ENCODE measurements around the gene RCAN2. TPM values are rescaled to one million over a fixed set of nuclear protein-coding genes. Genes with fewer than 3 reads are reported as not detected.

Gene RCAN2
- total and polyA plus RNA-seq, 9 donors, result 12.0 to 75.3 (median 16.7) TPM

DNA sequence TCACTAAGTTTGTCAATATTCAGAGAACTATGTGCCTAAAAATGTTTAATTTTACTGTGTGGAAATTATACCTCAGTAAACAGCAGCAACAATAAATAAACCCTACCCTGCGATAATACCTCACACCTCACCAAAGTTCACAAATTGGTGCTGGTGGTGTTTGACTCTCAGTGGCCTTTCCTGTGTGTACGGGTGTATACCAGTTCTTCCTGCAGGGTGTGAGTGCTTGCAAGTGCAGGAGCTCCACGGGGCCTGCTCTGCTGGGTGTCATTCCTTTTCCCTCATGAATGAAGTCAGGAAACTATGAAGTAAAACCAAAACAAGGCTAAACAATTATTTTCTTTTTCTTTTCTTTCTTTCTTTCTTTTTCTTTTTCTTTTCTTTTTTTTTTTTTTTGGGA, 316.3 kb downstream of the RCAN2 start:
- Histone ChIP-seq H3K4me3 (no peak overlapping the region), H3K27me3 (no peaks in the 10 kb centered on the region), H3K27ac (no peak overlapping the region), H3K36me3 (no peaks in the 10 kb centered on the region), H3K4me1 (ENCODE audit: insufficient read depth) (no peaks in the 10 kb centered on the region), H3K9me3 (no peaks in the 10 kb centered on the region)
- no peak for DNase-seq
- WGBS, 3 donors, result 74 to 80% (median 77%) methylated on average over 3 of the region's 3 CpGs
- intact Hi-C loops (cut with DNase I), result no loop called here
- TF ChIP-seq EP300 (IDR thresholded peaks at IDR 0.05), result no peak
- TF ChIP-seq, protein P1, sequence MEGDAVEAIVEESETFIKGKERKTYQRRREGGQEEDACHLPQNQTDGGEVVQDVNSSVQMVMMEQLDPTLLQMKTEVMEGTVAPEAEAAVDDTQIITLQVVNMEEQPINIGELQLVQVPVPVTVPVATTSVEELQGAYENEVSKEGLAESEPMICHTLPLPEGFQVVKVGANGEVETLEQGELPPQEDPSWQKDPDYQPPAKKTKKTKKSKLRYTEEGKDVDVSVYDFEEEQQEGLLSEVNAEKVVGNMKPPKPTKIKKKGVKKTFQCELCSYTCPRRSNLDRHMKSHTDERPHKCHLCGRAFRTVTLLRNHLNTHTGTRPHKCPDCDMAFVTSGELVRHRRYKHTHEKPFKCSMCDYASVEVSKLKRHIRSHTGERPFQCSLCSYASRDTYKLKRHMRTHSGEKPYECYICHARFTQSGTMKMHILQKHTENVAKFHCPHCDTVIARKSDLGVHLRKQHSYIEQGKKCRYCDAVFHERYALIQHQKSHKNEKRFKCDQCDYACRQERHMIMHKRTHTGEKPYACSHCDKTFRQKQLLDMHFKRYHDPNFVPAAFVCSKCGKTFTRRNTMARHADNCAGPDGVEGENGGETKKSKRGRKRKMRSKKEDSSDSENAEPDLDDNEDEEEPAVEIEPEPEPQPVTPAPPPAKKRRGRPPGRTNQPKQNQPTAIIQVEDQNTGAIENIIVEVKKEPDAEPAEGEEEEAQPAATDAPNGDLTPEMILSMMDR (IDR thresholded peaks at IDR 0.05), result no peak
- no peak for TF ChIP-seq POLR2A (IDR thresholded peaks at IDR 0.05)

DNA sequence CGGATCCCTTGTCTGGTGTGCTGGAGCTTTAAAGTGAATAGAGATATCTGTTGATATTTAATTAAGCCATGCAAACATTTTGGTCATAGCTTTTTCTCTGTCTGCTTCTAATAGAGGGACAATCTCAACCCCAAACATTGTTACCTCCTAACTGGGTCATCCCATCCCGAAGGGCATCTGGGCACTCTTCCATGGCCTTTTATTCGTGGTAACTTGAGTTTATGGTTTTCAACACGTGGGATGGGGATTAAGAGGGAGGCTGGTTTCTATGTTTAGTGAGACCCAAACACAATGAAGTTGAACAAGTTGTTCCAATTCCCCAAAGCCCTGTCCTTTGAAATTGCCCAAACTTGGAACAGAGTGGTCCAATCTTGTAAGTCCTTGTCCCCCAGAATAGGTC, 319.1 kb downstream of the RCAN2 start:
- Histone ChIP-seq H3K27me3 (no peaks in the 10 kb centered on the region), H3K27ac (no peak overlapping the region), H3K4me3 (no peak overlapping the region), H3K36me3 (no peaks in the 10 kb centered on the region), H3K4me1 (ENCODE audit: insufficient read depth) (no peaks in the 10 kb centered on the region), H3K9me3 (no peaks in the 10 kb centered on the region)
- no peak for TF ChIP-seq EP300 (IDR thresholded peaks at IDR 0.05)
- TF ChIP-seq, protein P1 (IDR thresholded peaks at IDR 0.05), result no peak
- no peak for TF ChIP-seq POLR2A (IDR thresholded peaks at IDR 0.05)
- intact Hi-C loops (cut with DNase I), result no loop called here
- WGBS, 3 donors, result 58 to 63% (median 61%) methylated on average over 4 of the region's 4 CpGs
- DNase-seq, result no peak

Other genes starting within 250 kb of the RCAN2 start
- gene CYP39A1, start 161.4 kb upstream of the RCAN2 start, total RNA-seq, result 10 to 100 TPM in 6 of 7 donors, 1 to 10 TPM in 1; 9.3 to 22.9 (median 15.0) TPM
- 10 to 100 TPM in 1 of 2 donors, 1 to 10 TPM in 1; 9.0 to 15.2 TPM for gene CYP39A1, start 161.4 kb upstream of the RCAN2 start, polyA plus RNA-seq
- 10 to 100 TPM; 21.0 to 56.9 (median 37.0) TPM for gene SLC25A27, start 161.5 kb upstream of the RCAN2 start, total RNA-seq
- 10 to 100 TPM; 28.8 to 49.2 TPM for gene SLC25A27, start 161.5 kb upstream of the RCAN2 start, polyA plus RNA-seq
- gene TDRD6, start 196.4 kb upstream of the RCAN2 start, total RNA-seq, result under 1 TPM; 0.20 to 0.96 (median 0.37) TPM
- under 1 TPM; 0.27 to 0.58 TPM for gene TDRD6, start 196.4 kb upstream of the RCAN2 start, polyA plus RNA-seq
- 10 to 100 TPM in 1 of 7 donors, 1 to 10 TPM in 3, under 1 TPM in 3; 0.18 to 15.1 (median 1.6) TPM for gene PLA2G7, start 243.9 kb upstream of the RCAN2 start, total RNA-seq
- 1 to 10 TPM; 1.4 to 6.7 TPM for gene PLA2G7, start 243.9 kb upstream of the RCAN2 start, polyA plus RNA-seq

Measured in ovary (tissue), 9 donors.